GM23338 (cell line): Measurements from ENCODE around the gene MUC7. TPM values are rescaled to one million over a fixed set of nuclear protein-coding genes. Genes with fewer than 3 reads are reported as not detected.

Experiments
- ATAC-seq: fragments of 200-7000 bp; cut with Tn5 transposase; 3 replicates; pipeline ENCODE4 v1.9.1; 2020
- DNase-seq: peaks from one replicate; pipeline ENCODE4 v3.0.0-alpha.2; 2015; ENCODE audit warnings: low spot score
- H2AFZ ChIP-seq: fragments of 200-600 bp; sonication (generic); 2 replicates; pipeline ENCODE4 v1.8.0; 2016; ENCODE audit warnings: antibody characterized with exemption, mild to moderate bottlenecking, moderate library complexity
- H3F3A ChIP-seq: fragments of 200-600 bp; sonication (generic); replicated peaks from 2 replicates; pipeline ENCODE4 v1.8.0; 2017; ENCODE audit warnings: antibody characterized with exemption, mixed run types, low read depth
- H3K27ac ChIP-seq: fragments of 200-600 bp; sonication (generic); 2 replicates; pipeline ENCODE4 v1.6.1; 2016; ENCODE audit warnings: low read depth
- H3K27me3 ChIP-seq: fragments of 200-600 bp; sonication (generic); 2 replicates; pipeline ENCODE4 v1.8.0; 2016; ENCODE audit warnings: mild to moderate bottlenecking, mixed run types, moderate library complexity; ENCODE audit not compliant: insufficient read depth
- H3K36me3 ChIP-seq: fragments of 200-600 bp; sonication (generic); 2 replicates; pipeline ENCODE4 v1.8.0; 2016; ENCODE audit warnings: mild to moderate bottlenecking; ENCODE audit not compliant: insufficient read depth
- H3K4me1 ChIP-seq: fragments of 200-600 bp; sonication (generic); 2 replicates; pipeline ENCODE4 v1.8.0; 2016; ENCODE audit warnings: mild to moderate bottlenecking, moderate library complexity; ENCODE audit not compliant: insufficient read depth
- H3K4me2 ChIP-seq: fragments of 200-600 bp; sonication (generic); 2 replicates; pipeline ENCODE4 v1.7.1; 2017; ENCODE audit warnings: mixed run types
- H3K4me3 ChIP-seq: fragments of 200-600 bp; sonication (generic); 2 replicates; pipeline ENCODE4 v1.6.1; 2016; ENCODE audit warnings: mixed run types
- H3K79me2 ChIP-seq: fragments of 200-600 bp; sonication (generic); replicated peaks from 2 replicates; pipeline ENCODE4 v1.8.0; 2017; ENCODE audit warnings: mild to moderate bottlenecking; ENCODE audit not compliant: insufficient read depth
- H3K9me2 ChIP-seq: fragments of 200-600 bp; sonication (generic); 2 replicates; pipeline ENCODE4 v1.8.0; 2017; ENCODE audit not compliant: insufficient read depth
- H4K20me1 ChIP-seq: fragments of 200-600 bp; sonication (generic); replicated peaks from 2 replicates; pipeline ENCODE4 v1.8.0; 2017; ENCODE audit warnings: mild to moderate bottlenecking; ENCODE audit not compliant: insufficient read depth
- H3K27ac Mint-ChIP-seq: 2 replicates; pipeline ENCODE4 v1.8.0; 2020; ENCODE audit warnings: inconsistent platforms, mild to moderate bottlenecking, moderate library complexity, mixed read lengths
- H3K27me3 Mint-ChIP-seq: 3 replicates; pipeline ENCODE4 v1.8.0; 2022; ENCODE audit warnings: low read depth, mild to moderate bottlenecking, moderate library complexity, mixed read lengths, inconsistent platforms; ENCODE audit not compliant: insufficient read depth, poor library complexity
- H3K36me3 Mint-ChIP-seq: 3 replicates; pipeline ENCODE4 v1.8.0; 2021; ENCODE audit warnings: low read depth, mild to moderate bottlenecking, inconsistent platforms, moderate library complexity, mixed read lengths
- H3K4me1 Mint-ChIP-seq: 3 replicates; pipeline ENCODE4 v1.8.0; 2020; ENCODE audit warnings: mild to moderate bottlenecking, inconsistent platforms, mixed read lengths
- H3K4me3 Mint-ChIP-seq: 3 replicates; pipeline ENCODE4 v1.8.0; 2021; ENCODE audit warnings: moderate library complexity, mild to moderate bottlenecking, inconsistent platforms, mixed read lengths
- H3K9me3 Mint-ChIP-seq: 3 replicates; pipeline ENCODE4 v1.8.0; 2020; ENCODE audit warnings: moderate library complexity, mild to moderate bottlenecking, inconsistent platforms, mixed read lengths
- CREB1 ChIP-seq: fragments of 250-450 bp; sonication (Bioruptor Pico); IDR thresholded peaks from 2 replicates; pipeline ENCODE4 v1.5.0; 2020; ENCODE audit warnings: low read depth, mild to moderate bottlenecking, moderate library complexity
- CTCF ChIP-seq, 2 experiments: fragments of 200-600 bp in 1 of 2; sonication (generic) in 1 of 2; conservative IDR thresholded peaks; 2 replicates each; pipeline versions ENCODE4 v1.5.1 to v1.6.1; 2016 to 2017; ENCODE audit warnings: antibody characterized with exemption in 2 of 2, low read depth in 2 of 2, mild to moderate bottlenecking in 2 of 2, moderate library complexity in 1 of 2
- JUNB ChIP-seq: IDR thresholded peaks from one replicate; pipeline ENCODE4 v1.6.1; 2016; ENCODE audit warnings: antibody characterized with exemption; ENCODE audit not compliant: unreplicated experiment
- POLR2AphosphoS5 ChIP-seq: IDR thresholded peaks from 2 replicates; pipeline ENCODE4 v1.6.1; 2016; ENCODE audit warnings: antibody characterized with exemption, low read depth
- ZNF331 ChIP-seq: fragments of 250-450 bp; sonication (Bioruptor Pico); IDR thresholded peaks from 2 replicates; pipeline ENCODE4 v1.5.0; 2020; ENCODE audit warnings: low read depth, mild to moderate bottlenecking, moderate library complexity
- ZNF462 ChIP-seq: fragments of 250-450 bp; sonication (Bioruptor Pico); IDR thresholded peaks from 2 replicates; pipeline ENCODE4 v1.5.0; 2020; ENCODE audit warnings: mild to moderate bottlenecking, moderate library complexity
- polyA plus RNA-seq: library from polyadenylated mRNA; unstranded; fragments of >200 nt; fragmentation: Nextera tagmentation; extraction: Ambion mirVana; gene quantifications from 2 replicates; pipeline ENCODE4 v1.2.1, GENCODE V29; 2016
- total RNA-seq: library from RNA; depleted of rRNA; stranded (reverse); fragments of >200 nt; shearing (Covaris generic); gene quantifications from 2 replicates; pipeline ENCODE4 v1.2.3, GENCODE V29; 2014
- TF ChIP-seq, protein P1 (sequence below): IDR thresholded peaks from one replicate; pipeline ENCODE4 v1.6.1; 2018; ENCODE audit warnings: antibody characterized with exemption; ENCODE audit not compliant: unreplicated experiment

The MUC7 gene
- total and polyA plus RNA-seq, 2 experiments from 2014 or later, result not detected

- DNase-seq, result no peak
- Mint-ChIP-seq H3K27me3 (no peaks in the 10 kb centered on the region), H3K9me3 (no peaks in the 10 kb centered on the region), H3K27ac (no peak overlapping the region), H3K4me1 (no peaks in the 10 kb centered on the region), H3K36me3 (no peaks in the 10 kb centered on the region), H3K4me3 (no peak overlapping the region)
- no peak for ATAC-seq
- H3K27ac ChIP-seq, result no peak overlapping the region
- no peak overlapping the region for H3K4me3 ChIP-seq
- H2AFZ ChIP-seq, result no peak overlapping the region
- no peaks in the 10 kb centered on the region for H3K36me3 ChIP-seq
- H3F3A ChIP-seq, result no peaks in the 10 kb centered on the region
- H3K9me2 ChIP-seq, result peaks cover 3% of the 10 kb centered on the region
- H3K4me2 ChIP-seq, result no peak overlapping the region
- TF ChIP-seq ZNF462 (no peak), JUNB (no peak), CREB1 (CRISPR knock-in tag) (no peak), CTCF (conservative IDR thresholded peaks at IDR 0.05; ENCODE audit: low read depth in 2 of 2) (no peak), POLR2AphosphoS5 (no peak), ZNF331 (CRISPR knock-in tag) (no peak)
- TF ChIP-seq, protein P1, sequence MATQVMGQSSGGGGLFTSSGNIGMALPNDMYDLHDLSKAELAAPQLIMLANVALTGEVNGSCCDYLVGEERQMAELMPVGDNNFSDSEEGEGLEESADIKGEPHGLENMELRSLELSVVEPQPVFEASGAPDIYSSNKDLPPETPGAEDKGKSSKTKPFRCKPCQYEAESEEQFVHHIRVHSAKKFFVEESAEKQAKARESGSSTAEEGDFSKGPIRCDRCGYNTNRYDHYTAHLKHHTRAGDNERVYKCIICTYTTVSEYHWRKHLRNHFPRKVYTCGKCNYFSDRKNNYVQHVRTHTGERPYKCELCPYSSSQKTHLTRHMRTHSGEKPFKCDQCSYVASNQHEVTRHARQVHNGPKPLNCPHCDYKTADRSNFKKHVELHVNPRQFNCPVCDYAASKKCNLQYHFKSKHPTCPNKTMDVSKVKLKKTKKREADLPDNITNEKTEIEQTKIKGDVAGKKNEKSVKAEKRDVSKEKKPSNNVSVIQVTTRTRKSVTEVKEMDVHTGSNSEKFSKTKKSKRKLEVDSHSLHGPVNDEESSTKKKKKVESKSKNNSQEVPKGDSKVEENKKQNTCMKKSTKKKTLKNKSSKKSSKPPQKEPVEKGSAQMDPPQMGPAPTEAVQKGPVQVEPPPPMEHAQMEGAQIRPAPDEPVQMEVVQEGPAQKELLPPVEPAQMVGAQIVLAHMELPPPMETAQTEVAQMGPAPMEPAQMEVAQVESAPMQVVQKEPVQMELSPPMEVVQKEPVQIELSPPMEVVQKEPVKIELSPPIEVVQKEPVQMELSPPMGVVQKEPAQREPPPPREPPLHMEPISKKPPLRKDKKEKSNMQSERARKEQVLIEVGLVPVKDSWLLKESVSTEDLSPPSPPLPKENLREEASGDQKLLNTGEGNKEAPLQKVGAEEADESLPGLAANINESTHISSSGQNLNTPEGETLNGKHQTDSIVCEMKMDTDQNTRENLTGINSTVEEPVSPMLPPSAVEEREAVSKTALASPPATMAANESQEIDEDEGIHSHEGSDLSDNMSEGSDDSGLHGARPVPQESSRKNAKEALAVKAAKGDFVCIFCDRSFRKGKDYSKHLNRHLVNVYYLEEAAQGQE, result no peak
- no peaks in the 10 kb centered on the region for H3K27me3 ChIP-seq
- no peaks in the 10 kb centered on the region for H3K4me1 ChIP-seq
- no peaks in the 10 kb centered on the region for H4K20me1 ChIP-seq
- H3K79me2 ChIP-seq, result no peaks in the 10 kb centered on the region
Measured at GRCh38 chr4:70449220-70449619, 22.8 kb upstream of the MUC7 start.
